Keratinocyte (primary cell): ENCODE data around the gene PTCD2. TPM values are rescaled to one million over a fixed set of nuclear protein-coding genes. Genes with fewer than 3 reads are reported as not detected.

Source experiments
- DNase-seq: peaks from one replicate; pipeline ENCODE4 v3.0.0-alpha.2; 2011; ENCODE audit warnings: low read depth, missing footprints, low spot score
- FAIRE-seq: peaks from 2 replicates; lab custom pipeline; 2011; peaks lifted over from hg19 to GRCh38; lab: Jason Lieb, UNC
- H2AFZ ChIP-seq: 2 replicates; pipeline ENCODE4 v1.6.0; 2012; ENCODE audit warnings: low read length, control low read depth, inconsistent platforms; ENCODE audit not compliant: control insufficient read depth
- H3K27ac ChIP-seq: 2 replicates; pipeline ENCODE4 v1.5.1; 2011; ENCODE audit warnings: low read length; ENCODE audit not compliant: control insufficient read depth, insufficient read depth
- H3K27me3 ChIP-seq: 3 replicates; pipeline ENCODE4 v1.6.0; 2011; ENCODE audit warnings: low read length; ENCODE audit not compliant: control insufficient read depth, insufficient read depth; ENCODE audit errors: extremely low read depth
- H3K36me3 ChIP-seq, 2 experiments: 2 replicates in 1 of 2; 3 replicates in 1 of 2; pipeline ENCODE4 v1.5.1; 2011; ENCODE audit warnings: low read length in 2 of 2, mild to moderate bottlenecking in 1 of 2; ENCODE audit not compliant: control insufficient read depth in 2 of 2, insufficient read depth in 2 of 2; ENCODE audit errors: extremely low read depth in 1 of 2
- H3K4me1 ChIP-seq: 3 replicates; pipeline ENCODE4 v1.5.1; 2011; ENCODE audit warnings: low read length; ENCODE audit not compliant: control insufficient read depth, insufficient read depth; ENCODE audit errors: extremely low read depth
- H3K4me2 ChIP-seq: 3 replicates; pipeline ENCODE4 v1.6.0; 2011; ENCODE audit warnings: low read depth, low read length; ENCODE audit not compliant: control insufficient read depth, insufficient read depth; ENCODE audit errors: extremely low read depth
- H3K4me3 ChIP-seq, 3 experiments: fragments of 200-600 bp in 1 of 3; sonication (generic) in 1 of 3; 2 replicates in 2 of 3; 3 replicates in 1 of 3; pipeline ENCODE4 v1.5.1; 2011 to 2016; ENCODE audit warnings: low read length in 3 of 3, mild to moderate bottlenecking in 3 of 3, control low read depth in 2 of 3, inconsistent platforms in 1 of 3, low read depth in 1 of 3, mixed read lengths in 1 of 3, mixed run types in 1 of 3, moderate library complexity in 1 of 3; ENCODE audit not compliant: control insufficient read depth in 2 of 3, insufficient read depth in 2 of 3; ENCODE audit errors: extremely low read depth in 1 of 3
- H3K79me2 ChIP-seq: 2 replicates; pipeline ENCODE4 v1.6.0; 2012; ENCODE audit warnings: low read length; ENCODE audit not compliant: control insufficient read depth, insufficient read depth
- H3K9ac ChIP-seq: 3 replicates; pipeline ENCODE4 v1.6.0; 2011; ENCODE audit warnings: low read length; ENCODE audit not compliant: control insufficient read depth, insufficient read depth; ENCODE audit errors: extremely low read depth
- H3K9me1 ChIP-seq: 3 replicates; pipeline ENCODE4 v1.6.0; 2011; ENCODE audit warnings: low read length; ENCODE audit not compliant: control insufficient read depth, insufficient read depth; ENCODE audit errors: extremely low read depth
- H3K9me3 ChIP-seq: 2 replicates; pipeline ENCODE4 v1.5.1; 2012; ENCODE audit warnings: low read depth, low read length; ENCODE audit not compliant: control insufficient read depth
- H4K20me1 ChIP-seq: 3 replicates; pipeline ENCODE4 v1.6.0; 2011; ENCODE audit warnings: low read length; ENCODE audit not compliant: control insufficient read depth, insufficient read depth; ENCODE audit errors: extremely low read depth
- CTCF ChIP-seq, 3 experiments: IDR thresholded peaks in 1 of 3; conservative IDR thresholded peaks in 1 of 3; optimal IDR thresholded peaks in 1 of 3; 2 replicates in 2 of 3; 3 replicates in 1 of 3; pipeline versions ENCODE3 to v1.5.1; 2011; ENCODE audit warnings: low read length in 3 of 3, mild to moderate bottlenecking in 3 of 3, moderate library complexity in 2 of 3, control low read depth in 1 of 3, inconsistent platforms in 1 of 3; ENCODE audit not compliant: insufficient read depth in 2 of 3; ENCODE audit errors: extremely low read depth in 1 of 3
- EZH2 ChIP-seq: IDR thresholded peaks from one replicate; pipeline ENCODE4 v1.6.1; 2012; ENCODE audit warnings: inconsistent platforms, mild to moderate bottlenecking, low read length, moderate library complexity
- dilution Hi-C: fragments of 300-500 bp; cut with MboI; formaldehyde crosslinking; loops from one replicate; pipeline ENCODE4 v1.7.0; 2020; ENCODE audit warnings: low sequenced_read_pairs; ENCODE audit not compliant: extremely low pct_ligation_motif_present
- polyA plus RNA-seq, 5 experiments: library from polyadenylated mRNA; depleted of rRNA in 3 of 5; stranded (reverse) in 3 of 5; stranded (forward) in 1 of 5; unstranded in 1 of 5; fragments of >200 nt; gene quantifications; 1 replicate in 1 of 5; 2 replicates in 3 of 5; 3 replicates in 1 of 5; pipeline versions ENCODE4 v1.2.1 to v1.2.3, GENCODE V29; 2011 to 2012; ENCODE audit warnings: missing spikeins in 2 of 5, low read depth in 1 of 5, low replicate concordance in 1 of 5

The PTCD2 gene
- polyA plus RNA-seq, 1 donor (not counting 4 experiments of a cell fraction or from before 2014, with no cell fraction given), result 13.1 TPM

GRCh38 chr5:72372923-72373322, 52.8 kb downstream of the PTCD2 start:
- Histone ChIP-seq H3K36me3 (no peaks in the 10 kb centered on the region), H3K9me3 (no peaks in the 10 kb centered on the region), H3K4me2 (no peak overlapping the region), H4K20me1 (no peaks in the 10 kb centered on the region), H3K79me2 (no peaks in the 10 kb centered on the region), H3K27ac (no peak overlapping the region), H2AFZ (no peak overlapping the region), H3K9ac (no peak overlapping the region), H3K9me1 (no peaks in the 10 kb centered on the region), H3K27me3 (no peaks in the 10 kb centered on the region), H3K4me3 (no peak overlapping the region), H3K4me1 (peaks cover 12% of the 10 kb centered on the region)
- FAIRE-seq (no peak), DNase-seq (no peak)
- dilution Hi-C loops, result no loop called here
- TF ChIP-seq EZH2 (no peak), CTCF (optimal IDR thresholded peaks at IDR 0.05 in 1 of 3, IDR thresholded peaks at IDR 0.05 in 1 of 3, conservative IDR thresholded peaks at IDR 0.05 in 1 of 3; ENCODE audit: extremely low read depth in 1 of 3, insufficient read depth in 2 of 3, low read length in 3 of 3) (no peak)

GRCh38 chr5:72374844-72375243, 54.7 kb downstream of the PTCD2 start:
- TF ChIP-seq EZH2, result no peak
- TF ChIP-seq CTCF (optimal IDR thresholded peaks at IDR 0.05 in 1 of 3, IDR thresholded peaks at IDR 0.05 in 1 of 3, conservative IDR thresholded peaks at IDR 0.05 in 1 of 3; ENCODE audit: extremely low read depth in 1 of 3, insufficient read depth in 2 of 3, low read length in 3 of 3), result no peak
- H3K9me3 ChIP-seq, result no peaks in the 10 kb centered on the region
- H3K27ac ChIP-seq, result no peak overlapping the region
- no peak overlapping the region for H3K9ac ChIP-seq
- peaks cover 2% of the 10 kb centered on the region for H3K9me1 ChIP-seq
- H3K4me1 ChIP-seq, result peaks cover 22% of the 10 kb centered on the region
- dilution Hi-C loops, result no loop called here
- no peaks in the 10 kb centered on the region for H3K36me3 ChIP-seq
- H2AFZ ChIP-seq, result no peak overlapping the region
- H4K20me1 ChIP-seq, result no peaks in the 10 kb centered on the region
- FAIRE-seq (no peak), DNase-seq (no peak)
- H3K27me3 ChIP-seq, result no peaks in the 10 kb centered on the region
- no peak overlapping the region for H3K4me2 ChIP-seq
- H3K4me3 ChIP-seq, result no peak overlapping the region
- H3K79me2 ChIP-seq, result no peaks in the 10 kb centered on the region
